H1 (cell line): ENCODE measurements around the gene SLC38A8.

Source experiments
- CREB1 ChIP-seq: IDR thresholded peaks from 2 replicates; pipeline ENCODE4 v1.6.1; 2012; ENCODE audit warnings: inconsistent platforms
- EP300 ChIP-seq, 2 experiments: IDR thresholded peaks; 1 replicate in 1 of 2; 2 replicates in 1 of 2; pipeline ENCODE4 v1.6.1; 2011 to 2012; ENCODE audit warnings: low read depth in 2 of 2, low read length in 2 of 2, mild to moderate bottlenecking in 2 of 2, borderline replicate concordance in 1 of 2, inconsistent platforms in 1 of 2, moderate library complexity in 1 of 2
- HDAC6 ChIP-seq: IDR thresholded peaks from one replicate; pipeline ENCODE4 v1.7.1; 2012; ENCODE audit warnings: low read depth, mild to moderate bottlenecking, inconsistent platforms, low read length, moderate library complexity
- POLR2A ChIP-seq, 2 experiments: IDR thresholded peaks; 1 replicate in 1 of 2; 2 replicates in 1 of 2; pipeline ENCODE4 v1.6.1; 2011; ENCODE audit warnings: low read depth in 2 of 2, low read length in 2 of 2, mild to moderate bottlenecking in 2 of 2; ENCODE audit errors: control extremely low read depth in 1 of 2
- POLR2AphosphoS5 ChIP-seq: IDR thresholded peaks from 2 replicates; pipeline ENCODE4 v1.6.1; 2011; ENCODE audit warnings: low read depth, low read length
- SIRT6 ChIP-seq: IDR thresholded peaks from one replicate; pipeline ENCODE4 v1.7.1; 2012; ENCODE audit warnings: low read length, inconsistent platforms
- SIX5 ChIP-seq: IDR thresholded peaks from 2 replicates; pipeline ENCODE4 v1.6.1; 2011; ENCODE audit warnings: mild to moderate bottlenecking, low read depth, low read length
- SUZ12 ChIP-seq: fragments of 200-600 bp; sonication (generic); IDR thresholded peaks from 2 replicates; pipeline ENCODE4 v1.6.1; 2012; ENCODE audit warnings: mild to moderate bottlenecking, inconsistent platforms, low read length, moderate library complexity, mixed read lengths
- TEAD4 ChIP-seq: IDR thresholded peaks from 2 replicates; pipeline ENCODE4 v1.6.1; 2012; ENCODE audit warnings: low read depth, low read length, inconsistent platforms, mixed read lengths
- TF ChIP-seq, protein P1 (sequence below), 3 experiments: IDR thresholded peaks; 1 replicate in 2 of 3; 2 replicates in 1 of 3; pipeline versions ENCODE4 v1.5.1 to v1.6.1; 2011; ENCODE audit warnings: low read length in 3 of 3, mild to moderate bottlenecking in 3 of 3, inconsistent platforms in 2 of 3, low read depth in 1 of 3, moderate library complexity in 1 of 3; ENCODE audit not compliant: insufficient read depth in 1 of 3; ENCODE audit errors: control extremely low read depth in 1 of 3

GRCh38 chr16:84013787-84014569 lies 28.6 kb downstream of the SLC38A8 start:
- TF ChIP-seq POLR2AphosphoS5 = no peak
- TF ChIP-seq CREB1 = no peak
- TF ChIP-seq EP300 (IDR thresholded peaks at IDR 0.05; ENCODE audit: borderline replicate concordance in 1 of 2, low read depth in 2 of 2, low read length in 2 of 2) = no peak
- TF ChIP-seq, protein P1, sequence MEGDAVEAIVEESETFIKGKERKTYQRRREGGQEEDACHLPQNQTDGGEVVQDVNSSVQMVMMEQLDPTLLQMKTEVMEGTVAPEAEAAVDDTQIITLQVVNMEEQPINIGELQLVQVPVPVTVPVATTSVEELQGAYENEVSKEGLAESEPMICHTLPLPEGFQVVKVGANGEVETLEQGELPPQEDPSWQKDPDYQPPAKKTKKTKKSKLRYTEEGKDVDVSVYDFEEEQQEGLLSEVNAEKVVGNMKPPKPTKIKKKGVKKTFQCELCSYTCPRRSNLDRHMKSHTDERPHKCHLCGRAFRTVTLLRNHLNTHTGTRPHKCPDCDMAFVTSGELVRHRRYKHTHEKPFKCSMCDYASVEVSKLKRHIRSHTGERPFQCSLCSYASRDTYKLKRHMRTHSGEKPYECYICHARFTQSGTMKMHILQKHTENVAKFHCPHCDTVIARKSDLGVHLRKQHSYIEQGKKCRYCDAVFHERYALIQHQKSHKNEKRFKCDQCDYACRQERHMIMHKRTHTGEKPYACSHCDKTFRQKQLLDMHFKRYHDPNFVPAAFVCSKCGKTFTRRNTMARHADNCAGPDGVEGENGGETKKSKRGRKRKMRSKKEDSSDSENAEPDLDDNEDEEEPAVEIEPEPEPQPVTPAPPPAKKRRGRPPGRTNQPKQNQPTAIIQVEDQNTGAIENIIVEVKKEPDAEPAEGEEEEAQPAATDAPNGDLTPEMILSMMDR (IDR thresholded peaks at IDR 0.05; ENCODE audit: control extremely low read depth in 1 of 3, insufficient read depth in 1 of 3, low read depth in 1 of 3, low read length in 3 of 3) = no peak
- TF ChIP-seq SIX5 = no peak
- TF ChIP-seq POLR2A (IDR thresholded peaks at IDR 0.05; ENCODE audit: control extremely low read depth in 1 of 2, low read depth in 2 of 2, low read length in 2 of 2) = 0 out of 3 replicates have a peak, but pooled peaks of 1 of the 2 experiments have one; percentile 26
- TF ChIP-seq SIRT6 = no peak
- no peak for TF ChIP-seq HDAC6
- TF ChIP-seq TEAD4 = no peak
- TF ChIP-seq SUZ12 = no peak
